K562 (cell line): ENCODE data around the gene SUSD5.
"Not testable (repeated sequence)": the region's sequence is repeated elsewhere in the genome, so short reads cannot be mapped to it uniquely, and the experiment has no call there.

Experiments
- ETS1 ChIP-seq: conservative IDR thresholded peaks from 2 replicates; pipeline ENCODE4 v1.6.1; 2011; ENCODE audit warnings: low read depth, mild to moderate bottlenecking, low read length; ENCODE audit not compliant: control insufficient read depth
- MTA3 ChIP-seq: fragments of 450-650 bp; formaldehyde crosslinking; IDR thresholded peaks from 2 replicates; pipeline ENCODE4 v1.6.1; 2017; ENCODE audit warnings: mild to moderate bottlenecking, borderline replicate concordance
- POLR2H ChIP-seq: IDR thresholded peaks from 2 replicates; pipeline ENCODE4 v1.6.1; 2016; ENCODE audit warnings: missing genetic modification characterization, low read depth, mild to moderate bottlenecking, control low read depth, missing compliant biosample characterization, moderate library complexity
- THAP12 ChIP-seq: fragments of 250-450 bp; sonication (Bioruptor Pico); IDR thresholded peaks from 2 replicates; pipeline ENCODE4 v1.9.0; 2021; ENCODE audit warnings: mild to moderate bottlenecking, inconsistent platforms
- UBTF ChIP-seq, 2 experiments: IDR thresholded peaks; 2 replicates each; pipeline ENCODE4 v1.6.1; 2012; ENCODE audit warnings: improper control_type of control experiment in 2 of 2, low read depth in 2 of 2, low read length in 2 of 2, borderline replicate concordance in 1 of 2
- XRCC5 ChIP-seq: fragments of 200-400 bp; formaldehyde crosslinking; IDR thresholded peaks from 2 replicates; pipeline ENCODE4 v1.6.1; 2017; ENCODE audit warnings: low read depth, mild to moderate bottlenecking, low read length

- not testable (repeated sequence) for TF ChIP-seq XRCC5; MTA3; UBTF (IDR thresholded peaks at IDR 0.05; ENCODE audit: borderline replicate concordance in 1 of 2, low read depth in 2 of 2, low read length in 2 of 2); POLR2H (tag); ETS1; THAP12
These were observed 79.5 kb downstream of the SUSD5 start for GRCh38 chr3:33139006-33139623.
